H7 (cell line): ENCODE data around the gene KLHL6. TPM values are rescaled to one million over a fixed set of nuclear protein-coding genes. Genes with fewer than 3 reads are reported as not detected.
A peak's percentile ranks its signal among the peaks of the same experiment; 100 is the strongest.
"Not testable (repeated sequence)": the region's sequence is repeated elsewhere in the genome, so short reads cannot be mapped to it uniquely, and the experiment has no call there.

Experiments
- DNase-seq: peaks from one replicate; pipeline ENCODE4 v3.0.0; 2012
- H3K27me3 ChIP-seq: 2 replicates; pipeline ENCODE4 v1.6.0; 2011; ENCODE audit warnings: mild to moderate bottlenecking, low read length; ENCODE audit not compliant: control insufficient read depth, insufficient read depth
- H3K36me3 ChIP-seq: replicated peaks from 2 replicates; pipeline ENCODE4 v1.5.1; 2011; ENCODE audit warnings: low read length; ENCODE audit not compliant: control insufficient read depth, insufficient read depth
- H3K4me3 ChIP-seq: 2 replicates; pipeline ENCODE4 v1.5.1; 2011; ENCODE audit warnings: low read depth, mild to moderate bottlenecking, control low read depth, low read length, moderate library complexity; ENCODE audit not compliant: insufficient read depth
- total RNA-seq: library from RNA; depleted of rRNA; stranded (reverse); fragments of >200 nt; shearing (Covaris generic); gene quantifications from 2 replicates; pipeline ENCODE4 v1.2.3, GENCODE V29; 2014

KLHL6 gene
- total RNA-seq, 1 experiment from 2014 or later = 0.69 TPM

- Histone ChIP-seq H3K27me3 (no peaks in the 10 kb centered on the region), H3K4me3 (no peak overlapping the region), H3K36me3 (no peaks in the 10 kb centered on the region)
- DNase-seq = no peak
Observed at GRCh38 chr3:183579967-183580900, 24.7 kb upstream of the KLHL6 start.

- DNase-seq = no peak
- H3K4me3 ChIP-seq = no peak overlapping the region
- no peaks in the 10 kb centered on the region for H3K27me3 ChIP-seq
- H3K36me3 ChIP-seq = no peaks in the 10 kb centered on the region
Observed at GRCh38 chr3:183578179-183578578, 22.7 kb upstream of the KLHL6 start.

- H3K4me3 ChIP-seq = no peak overlapping the region
- no peaks in the 10 kb centered on the region for H3K27me3 ChIP-seq
- H3K36me3 ChIP-seq = no peaks in the 10 kb centered on the region
- no peak for DNase-seq
Observed at GRCh38 chr3:183577346-183577745, 21.8 kb upstream of the KLHL6 start.

- Histone ChIP-seq H3K4me3 (no peak overlapping the region), H3K36me3 (no peaks in the 10 kb centered on the region), H3K27me3 (no peaks in the 10 kb centered on the region)
- peak; percentile 49 for DNase-seq
Observed at GRCh38 chr3:183576487-183577107, 21.1 kb upstream of the KLHL6 start.

- DNase-seq = no peak
- H3K4me3 ChIP-seq = no peak overlapping the region
- H3K27me3 ChIP-seq = no peaks in the 10 kb centered on the region
- H3K36me3 ChIP-seq = no peaks in the 10 kb centered on the region
Observed at GRCh38 chr3:183572935-183573334, 17.4 kb upstream of the KLHL6 start.

GRCh38 chr3:183570191-183570590 lies 14.7 kb upstream of the KLHL6 start:
- not testable (repeated sequence) for H3K4me3 ChIP-seq, H3K27me3 ChIP-seq, H3K36me3 ChIP-seq, DNase-seq

- Histone ChIP-seq H3K27me3 (no peaks in the 10 kb centered on the region), H3K36me3 (no peaks in the 10 kb centered on the region), H3K4me3 (no peak overlapping the region)
- no peak for DNase-seq
Observed at GRCh38 chr3:183566880-183567279, 11.4 kb upstream of the KLHL6 start.

GRCh38 chr3:183564046-183564445 lies 8.5 kb upstream of the KLHL6 start:
- DNase-seq = no peak
- Histone ChIP-seq H3K4me3 (no peak overlapping the region), H3K36me3 (no peaks in the 10 kb centered on the region), H3K27me3 (no peaks in the 10 kb centered on the region)

- H3K36me3 ChIP-seq = no peaks in the 10 kb centered on the region
- H3K4me3 ChIP-seq = no peak overlapping the region
- DNase-seq = no peak
- H3K27me3 ChIP-seq = no peaks in the 10 kb centered on the region
Observed at GRCh38 chr3:183563536-183563874, 8.0 kb upstream of the KLHL6 start.

GRCh38 chr3:183560607-183561006 lies 5.1 kb upstream of the KLHL6 start:
- Histone ChIP-seq H3K4me3 (no peak overlapping the region), H3K36me3 (no peaks in the 10 kb centered on the region), H3K27me3 (no peaks in the 10 kb centered on the region)
- DNase-seq = peak; percentile 68

GRCh38 chr3:183558495-183558894 lies 3.0 kb upstream of the KLHL6 start:
- no peaks in the 10 kb centered on the region for H3K27me3 ChIP-seq
- no peak overlapping the region for H3K4me3 ChIP-seq
- DNase-seq = no peak
- no peaks in the 10 kb centered on the region for H3K36me3 ChIP-seq

- Histone ChIP-seq H3K4me3 (no peak overlapping the region), H3K36me3 (no peaks in the 10 kb centered on the region), H3K27me3 (no peaks in the 10 kb centered on the region)
- DNase-seq = no peak
Observed at GRCh38 chr3:183556722-183557121, 1.2 kb upstream of the KLHL6 start.

- H3K4me3 ChIP-seq = no peak overlapping the region
- H3K36me3 ChIP-seq = no peaks in the 10 kb centered on the region
- DNase-seq = no peak
- H3K27me3 ChIP-seq = no peaks in the 10 kb centered on the region
Observed at GRCh38 chr3:183554377-183554776, 1.1 kb downstream of the KLHL6 start.

- no peak for DNase-seq
- Histone ChIP-seq H3K27me3 (no peaks in the 10 kb centered on the region), H3K4me3 (no peak overlapping the region), H3K36me3 (no peaks in the 10 kb centered on the region)
Observed at GRCh38 chr3:183553334-183554026, 2.0 kb downstream of the KLHL6 start.

- DNase-seq = no peak
- Histone ChIP-seq H3K27me3 (no peaks in the 10 kb centered on the region), H3K4me3 (no peak overlapping the region), H3K36me3 (no peaks in the 10 kb centered on the region)
Observed at GRCh38 chr3:183551930-183552329, 3.6 kb downstream of the KLHL6 start.
